ENCODE measurements around the gene MAU2.

DNA sequence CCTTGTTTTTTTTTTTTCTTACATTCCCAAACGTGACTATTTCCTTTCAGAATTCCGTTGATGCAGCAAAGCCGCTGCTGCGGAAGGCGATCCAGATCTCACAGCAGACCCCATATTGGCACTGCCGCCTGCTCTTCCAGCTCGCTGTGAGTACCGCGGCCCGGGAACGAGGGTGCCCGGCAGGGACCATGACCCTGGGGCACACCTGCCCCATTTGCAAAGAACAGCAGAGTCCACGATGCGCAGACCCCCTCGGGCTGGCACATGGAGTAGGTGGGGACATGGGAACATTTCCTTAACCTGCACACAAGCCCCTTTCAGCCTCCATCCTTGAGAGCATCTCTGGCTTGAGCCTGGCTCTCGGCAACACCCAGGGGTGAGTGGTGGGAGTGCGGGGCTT, 16.5 kb downstream of the MAU2 start:
- no peak for TF ChIP-seq ISL1 (CRISPR knock-in tag; IDR thresholded peaks at IDR 0.05)
- TF ChIP-seq, protein P1, sequence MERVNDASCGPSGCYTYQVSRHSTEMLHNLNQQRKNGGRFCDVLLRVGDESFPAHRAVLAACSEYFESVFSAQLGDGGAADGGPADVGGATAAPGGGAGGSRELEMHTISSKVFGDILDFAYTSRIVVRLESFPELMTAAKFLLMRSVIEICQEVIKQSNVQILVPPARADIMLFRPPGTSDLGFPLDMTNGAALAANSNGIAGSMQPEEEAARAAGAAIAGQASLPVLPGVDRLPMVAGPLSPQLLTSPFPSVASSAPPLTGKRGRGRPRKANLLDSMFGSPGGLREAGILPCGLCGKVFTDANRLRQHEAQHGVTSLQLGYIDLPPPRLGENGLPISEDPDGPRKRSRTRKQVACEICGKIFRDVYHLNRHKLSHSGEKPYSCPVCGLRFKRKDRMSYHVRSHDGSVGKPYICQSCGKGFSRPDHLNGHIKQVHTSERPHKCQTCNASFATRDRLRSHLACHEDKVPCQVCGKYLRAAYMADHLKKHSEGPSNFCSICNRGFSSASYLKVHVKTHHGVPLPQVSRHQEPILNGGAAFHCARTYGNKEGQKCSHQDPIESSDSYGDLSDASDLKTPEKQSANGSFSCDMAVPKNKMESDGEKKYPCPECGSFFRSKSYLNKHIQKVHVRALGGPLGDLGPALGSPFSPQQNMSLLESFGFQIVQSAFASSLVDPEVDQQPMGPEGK (CRISPR knock-in tag; IDR thresholded peaks at IDR 0.05; ENCODE audit: borderline replicate concordance): no peak

All from SK-N-SH treated with all-trans-retinoic acid at 6 μM for 48 hours (cell line).